Measurements from ENCODE around the gene DPPA3. TPM values are rescaled to one million over a fixed set of nuclear protein-coding genes. Genes with fewer than 3 reads are reported as not detected.
"Not testable (repeated sequence)": the region's sequence is repeated elsewhere in the genome, so short reads cannot be mapped to it uniquely, and the experiment has no call there.

The DPPA3 gene
- not detected for polyA plus RNA-seq (ENCODE audit: insufficient read length in 4 of 4)

DNA sequence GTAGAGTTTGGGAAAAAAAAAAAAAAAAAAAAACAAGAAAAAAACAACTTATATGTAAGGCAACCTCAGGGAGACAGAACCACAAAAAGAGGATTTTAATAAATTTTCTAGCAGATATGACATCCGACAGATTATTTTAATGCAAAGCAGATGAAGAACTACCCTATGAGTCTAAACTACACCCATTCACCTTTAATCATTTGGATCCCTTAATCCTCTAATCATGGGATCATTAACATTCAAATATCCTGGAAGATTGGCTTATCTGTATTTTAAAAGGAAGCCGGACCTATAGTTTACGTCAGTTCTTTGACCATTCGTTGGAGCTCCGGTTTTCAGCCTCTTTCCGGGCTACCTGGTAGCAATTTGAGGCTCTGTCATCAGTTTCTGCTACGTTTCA lies at the start of gene DPPA3:
Gene DPPA3, plus strand, starts transcription at position 301 of the 400 bp plus-strand sequence. CDS start 138 bp downstream, outside the sequence.
- DNase-seq (ENCODE audit: low read depth in 4 of 4, low spot score in 2 of 4), result no peak

DNA sequence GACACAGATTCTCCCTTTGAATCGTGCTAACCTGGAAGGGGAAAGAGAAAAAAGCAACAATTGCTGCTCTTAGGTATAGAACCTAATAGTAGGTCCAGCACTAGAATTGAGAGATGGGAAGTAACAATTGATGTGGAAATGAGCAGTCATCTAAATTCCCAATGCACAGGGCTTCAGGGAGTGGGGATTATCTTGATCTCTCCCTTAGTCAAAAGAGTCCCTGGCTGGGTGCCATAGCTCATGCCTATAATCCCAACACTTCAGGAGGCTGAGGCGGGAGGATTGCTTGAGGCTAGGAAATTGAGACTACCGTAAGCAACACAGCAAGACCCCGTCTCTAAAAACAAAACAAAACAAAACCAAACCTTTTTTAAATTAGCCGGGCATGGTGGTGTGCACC lies 49.5 kb upstream of the DPPA3 start:
- no peak for DNase-seq (ENCODE audit: low read depth in 4 of 4, low spot score in 2 of 4)

DNA sequence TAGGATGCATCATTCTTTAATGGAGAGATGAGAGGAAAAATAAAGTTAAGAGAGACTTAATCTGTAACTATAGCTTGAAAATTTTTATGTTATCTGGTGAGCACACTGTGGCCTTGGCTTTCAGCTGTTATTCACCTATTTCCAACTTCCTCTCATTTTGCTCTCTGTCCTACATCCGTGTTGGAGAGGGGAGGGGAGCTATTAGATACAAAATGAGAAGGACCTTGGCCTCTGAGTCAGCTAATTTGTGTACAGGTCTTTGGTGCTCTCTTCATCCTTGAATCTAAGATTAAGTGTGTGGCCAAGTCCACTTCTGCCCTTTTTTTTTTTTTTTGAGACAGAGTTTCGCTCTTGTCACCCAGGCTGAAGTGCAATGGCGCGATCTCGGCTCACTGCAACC lies 44.6 kb upstream of the DPPA3 start:
- DNase-seq (ENCODE audit: low read depth in 4 of 4, low spot score in 2 of 4), result no peak

DNA sequence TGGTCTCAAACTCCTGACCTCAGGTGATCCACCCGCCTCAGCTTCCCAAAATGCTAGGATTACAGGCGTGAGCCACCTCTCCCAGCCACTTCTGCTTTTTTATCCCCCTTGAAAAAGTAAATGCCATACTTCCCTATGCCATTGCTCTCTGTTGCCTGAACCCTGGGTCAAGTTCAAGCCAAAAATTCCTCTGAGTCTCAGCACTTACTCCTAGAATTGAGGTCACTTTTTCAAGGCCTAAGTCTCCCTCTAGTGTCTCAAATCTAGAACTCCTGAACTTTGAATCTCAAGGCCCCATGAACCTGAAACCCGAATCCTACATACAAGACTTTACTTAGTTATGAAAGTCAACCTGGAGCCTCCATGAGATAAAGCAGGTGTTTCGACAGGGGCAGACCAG lies 44.1 kb upstream of the DPPA3 start:
- no peak for DNase-seq (ENCODE audit: low read depth in 4 of 4, low spot score in 2 of 4)

DNA sequence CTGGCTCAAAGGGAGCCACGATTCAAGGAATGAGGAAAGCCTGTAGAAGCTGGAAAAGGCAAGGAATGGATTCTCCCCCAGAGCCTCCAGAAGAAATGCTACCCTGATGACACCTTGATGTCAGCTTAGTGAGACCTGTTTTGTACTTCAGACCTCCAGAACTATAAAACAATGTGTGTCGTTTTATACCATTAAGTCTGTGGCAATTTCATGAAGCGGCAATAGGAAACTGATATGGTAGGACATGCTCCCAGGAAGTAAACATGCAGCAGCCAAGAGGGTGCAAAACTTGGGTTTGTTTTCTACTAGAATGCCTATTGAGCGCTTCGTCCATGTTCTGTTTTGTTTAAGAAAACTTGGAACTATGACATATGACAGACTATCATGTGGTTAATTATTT lies 43.1 kb upstream of the DPPA3 start:
- no peak for DNase-seq (ENCODE audit: low read depth in 4 of 4, low spot score in 2 of 4)

DNA sequence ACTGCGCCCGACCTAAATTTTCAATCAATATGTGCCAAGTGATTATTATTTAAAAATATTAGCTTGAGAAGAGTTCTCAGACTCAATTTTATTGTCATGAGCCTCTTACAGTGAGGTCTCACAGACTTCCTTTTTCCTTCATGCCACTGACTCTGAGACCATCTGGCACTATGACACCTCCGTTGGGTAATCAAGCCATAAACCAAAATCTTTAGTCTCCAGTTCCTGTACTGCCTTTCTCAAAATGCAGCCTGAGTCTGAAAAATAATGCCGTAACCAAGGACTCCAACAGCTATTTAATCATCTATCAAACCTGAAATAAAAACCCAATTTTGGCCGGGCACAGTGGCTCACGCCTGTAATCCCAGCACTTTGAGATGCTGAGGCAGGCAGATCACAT lies 35.8 kb upstream of the DPPA3 start:
- not testable (repeated sequence) for DNase-seq (ENCODE audit: low read depth in 4 of 4, low spot score in 2 of 4)

DNA sequence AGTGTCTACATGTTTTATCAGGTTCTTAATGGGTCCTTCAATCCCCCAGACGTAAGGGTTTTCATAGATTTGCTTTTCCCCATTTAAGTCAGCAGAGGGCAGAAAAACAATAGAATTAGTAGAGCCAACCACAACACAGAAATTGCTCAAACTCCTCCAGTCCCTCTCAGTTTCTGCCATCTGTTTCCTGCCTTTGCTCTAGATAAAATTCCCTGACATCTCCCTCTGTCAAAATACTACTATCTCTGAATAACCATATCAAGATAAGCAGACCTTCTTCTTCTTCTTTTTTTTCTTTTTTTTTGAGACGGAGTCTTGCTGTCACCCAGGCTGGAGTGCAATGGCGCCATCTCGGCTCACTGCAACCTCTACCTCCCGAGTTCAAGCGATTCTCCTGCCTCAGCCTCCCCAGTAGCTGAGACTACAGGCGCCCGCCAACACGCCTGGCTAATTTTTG lies 33.8 kb upstream of the DPPA3 start:
- DNase-seq (ENCODE audit: low read depth in 4 of 4, low spot score in 2 of 4), result peak in 2 of 4 donors; percentile 18 to 46

DNA sequence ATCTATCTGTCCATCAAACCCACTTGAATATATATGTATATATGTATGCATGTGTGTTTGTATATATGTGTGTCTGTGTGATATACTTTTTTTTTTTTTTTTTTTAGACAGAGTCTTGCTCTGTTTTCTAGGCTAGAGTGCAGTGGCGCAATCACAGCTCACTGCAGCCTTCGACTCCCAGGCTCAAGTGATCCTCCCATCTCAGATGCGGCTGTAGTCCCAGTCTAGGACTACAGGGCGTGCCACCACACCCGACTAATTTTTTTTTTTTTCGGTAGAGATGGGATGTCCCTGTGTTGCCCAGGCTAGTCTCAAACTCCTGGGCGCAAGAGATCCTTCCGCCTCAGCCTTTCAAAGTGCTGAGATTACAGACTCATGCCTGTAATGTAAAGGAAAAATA lies 32.5 kb upstream of the DPPA3 start:
- no peak for DNase-seq (ENCODE audit: low read depth in 4 of 4, low spot score in 2 of 4)

DNA sequence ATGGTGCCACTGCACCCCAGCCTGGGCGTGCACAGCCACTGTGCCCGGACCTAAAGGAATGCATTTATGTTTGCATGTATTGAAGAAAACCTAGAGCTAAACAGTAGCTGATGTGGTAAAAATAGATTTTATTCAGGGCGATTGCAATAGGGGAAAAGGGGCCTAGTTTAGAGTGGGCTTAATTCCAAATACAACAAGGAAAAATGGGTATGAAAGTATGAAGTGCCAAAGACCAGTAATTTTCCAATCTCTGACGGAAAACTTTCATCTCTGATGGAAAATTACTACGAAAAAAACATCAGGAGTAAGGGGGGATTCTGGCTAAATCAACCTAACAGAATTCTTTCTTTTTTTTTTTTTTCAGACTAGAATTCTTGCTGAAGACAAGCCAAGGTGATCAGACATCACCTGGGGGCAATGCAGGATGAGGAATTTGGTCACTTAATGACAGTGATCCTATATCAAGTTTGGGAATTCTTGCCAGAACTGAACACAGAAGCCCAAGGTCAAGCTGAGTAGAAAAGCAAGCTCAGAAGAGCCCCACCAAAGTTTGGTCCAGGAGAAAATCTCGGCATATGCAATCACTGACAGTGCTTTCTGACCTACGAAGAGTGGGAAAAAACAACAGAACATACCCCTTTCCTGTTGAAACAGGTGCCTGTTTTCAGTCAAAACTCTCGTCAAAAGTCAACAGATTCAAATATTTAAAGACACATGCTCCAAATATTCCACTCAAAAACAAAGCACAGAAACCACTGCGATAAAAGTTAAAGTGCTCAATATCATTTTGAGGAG lies 31.8 kb upstream of the DPPA3 start:
- no peak for DNase-seq (ENCODE audit: low read depth in 4 of 4, low spot score in 2 of 4)

DNA sequence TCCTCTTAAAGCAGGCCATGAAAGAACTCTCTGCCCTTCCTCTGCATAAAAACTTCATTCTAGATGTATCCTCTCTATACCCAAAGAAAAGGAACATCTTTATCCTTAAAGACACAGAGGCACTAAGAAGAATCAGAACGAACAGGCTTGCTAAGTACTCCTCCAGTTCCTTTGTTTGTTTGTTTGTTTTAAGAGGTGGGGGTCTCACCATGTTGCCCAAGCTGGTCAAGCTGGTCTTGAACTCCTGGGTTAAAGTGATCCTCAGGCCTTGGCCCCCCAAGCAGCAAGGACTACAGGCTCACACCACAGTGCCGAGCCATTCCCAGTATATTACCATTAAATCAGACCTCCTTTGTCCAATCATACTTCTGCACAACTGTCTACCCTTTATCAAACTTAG lies 29.7 kb upstream of the DPPA3 start:
- DNase-seq (ENCODE audit: low read depth in 4 of 4, low spot score in 2 of 4), result no peak

DNA sequence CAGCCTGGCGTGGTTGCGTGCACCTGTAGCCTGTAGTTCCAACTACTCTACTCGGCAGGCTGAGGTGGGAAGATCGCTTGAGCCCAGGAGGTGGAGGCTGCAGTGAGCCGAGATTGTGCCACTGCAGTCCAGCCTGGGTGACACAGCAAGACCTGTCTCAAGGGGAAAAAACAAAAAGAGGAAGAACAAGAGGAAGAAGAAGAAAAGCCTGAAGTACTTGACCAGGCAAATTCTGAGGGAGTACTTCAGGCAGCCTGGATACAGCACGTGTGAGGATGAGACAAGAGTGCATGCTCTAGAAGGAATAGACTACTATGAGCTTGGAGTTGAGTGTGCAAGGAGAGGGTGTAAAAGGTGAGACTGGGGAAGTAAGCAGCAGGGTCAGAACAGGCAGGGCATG lies 17.4 kb upstream of the DPPA3 start:
- DNase-seq (ENCODE audit: low read depth in 4 of 4, low spot score in 2 of 4), result no peak

DNA sequence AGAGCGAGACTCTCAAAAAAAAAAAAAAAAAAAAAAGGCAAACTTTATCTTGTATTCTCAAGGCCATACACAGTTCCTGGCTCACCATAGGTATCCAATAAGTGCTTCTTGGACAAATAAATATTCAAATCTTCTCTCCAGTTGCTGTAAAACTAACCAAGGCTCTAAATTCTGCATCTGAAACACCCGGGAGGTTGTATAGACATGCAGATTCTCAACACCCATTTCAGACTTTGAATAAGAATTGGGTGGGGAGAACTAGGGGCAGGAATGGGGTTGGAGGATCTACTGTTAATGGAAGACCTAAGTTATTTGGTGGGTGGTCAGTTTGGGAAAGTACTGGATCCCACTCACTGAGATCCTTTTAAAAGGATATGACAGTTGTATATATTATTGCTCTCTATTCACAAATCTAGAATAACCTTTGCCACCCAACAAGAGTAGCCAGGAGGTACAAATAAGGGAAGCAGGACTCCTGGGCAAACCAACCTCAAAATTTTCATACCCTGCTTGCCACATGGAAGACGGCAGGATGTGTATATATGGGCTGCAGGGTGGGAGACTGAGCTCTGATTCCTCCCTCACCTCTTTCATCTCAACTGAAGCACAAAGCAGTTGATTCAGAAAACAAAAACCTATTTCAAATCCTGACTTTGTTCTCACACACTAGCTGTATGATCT lies 16.5 kb upstream of the DPPA3 start:
- DNase-seq (ENCODE audit: low read depth in 4 of 4, low spot score in 2 of 4), result no peak

DNA sequence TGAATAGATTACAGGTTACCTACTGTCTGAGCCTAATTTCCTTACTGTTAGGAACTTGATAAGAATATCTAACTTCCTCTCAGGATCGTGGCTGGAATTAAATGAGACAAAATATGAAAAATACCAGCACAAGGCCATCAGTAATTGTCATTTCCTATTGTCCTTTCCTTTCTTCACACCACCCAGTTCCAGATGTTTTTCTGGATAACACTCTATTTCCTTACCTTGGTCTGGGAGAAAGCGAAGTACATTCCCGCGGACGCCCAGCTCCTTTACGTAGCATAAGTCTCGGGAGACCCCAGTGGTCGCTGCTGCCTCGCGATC lies 16.0 kb upstream of the DPPA3 start:
- DNase-seq (ENCODE audit: low read depth in 4 of 4, low spot score in 2 of 4), result no peak

DNA sequence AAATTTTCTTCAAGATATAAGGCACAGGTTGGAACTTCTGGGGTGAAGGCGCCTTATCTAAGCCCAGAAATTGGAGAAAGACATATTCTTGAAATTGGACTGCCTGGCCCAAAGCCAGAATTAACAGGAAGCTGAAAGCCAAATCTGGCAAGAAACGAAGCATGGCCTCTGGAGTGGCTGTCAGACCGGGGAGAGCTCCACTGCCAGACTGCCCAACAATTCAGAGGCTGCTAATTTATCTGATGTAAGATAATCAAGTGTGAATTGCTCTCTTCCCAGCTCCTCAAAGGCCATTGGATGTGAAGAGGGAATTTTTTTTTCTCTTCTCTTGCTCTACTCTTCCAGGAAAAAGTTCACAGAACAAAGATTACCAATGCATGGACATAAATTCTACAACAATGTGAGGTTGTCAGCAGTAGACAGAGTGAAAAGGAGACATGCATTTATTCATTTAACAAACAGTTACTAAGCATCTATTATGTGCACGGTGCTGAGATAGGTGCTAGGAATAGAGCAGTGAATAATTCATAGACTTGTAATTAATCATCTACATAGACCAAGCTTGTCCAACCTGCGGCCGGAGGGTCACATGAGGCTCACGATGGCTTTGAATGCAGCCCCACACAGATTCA lies 15.6 kb upstream of the DPPA3 start, which contains the start of gene GDF3:
Gene GDF3, minus strand, starts transcription at position 210 of the 632 bp plus-strand sequence. Its CDS starts 47 bp downstream, at position 163.
- DNase-seq (ENCODE audit: low read depth in 4 of 4, low spot score in 2 of 4), result peak in 2 of 4 donors; percentile 5 to 17

DNA sequence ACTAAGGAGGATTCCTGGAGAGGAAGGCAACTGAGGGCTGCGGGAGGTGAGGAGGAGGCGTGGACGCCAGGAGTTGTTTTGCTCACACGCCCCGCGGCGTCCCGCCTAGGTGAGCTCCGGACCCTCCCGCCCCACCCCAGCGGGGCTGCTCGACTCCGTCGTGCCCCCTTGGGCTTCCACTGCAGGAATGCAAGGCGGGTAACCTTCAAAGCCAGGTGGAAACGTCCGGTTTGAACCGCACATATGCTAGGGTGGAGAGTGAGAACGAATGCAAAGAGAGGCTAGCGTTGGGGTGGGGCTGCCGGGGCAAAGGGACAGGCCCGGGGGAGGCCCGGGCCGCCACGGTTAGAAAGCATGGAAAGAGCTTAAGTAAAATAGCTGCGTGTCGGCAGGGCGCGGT lies 5.4 kb upstream of the DPPA3 start:
- no peak for DNase-seq (ENCODE audit: low read depth in 4 of 4, low spot score in 2 of 4)

DNA sequence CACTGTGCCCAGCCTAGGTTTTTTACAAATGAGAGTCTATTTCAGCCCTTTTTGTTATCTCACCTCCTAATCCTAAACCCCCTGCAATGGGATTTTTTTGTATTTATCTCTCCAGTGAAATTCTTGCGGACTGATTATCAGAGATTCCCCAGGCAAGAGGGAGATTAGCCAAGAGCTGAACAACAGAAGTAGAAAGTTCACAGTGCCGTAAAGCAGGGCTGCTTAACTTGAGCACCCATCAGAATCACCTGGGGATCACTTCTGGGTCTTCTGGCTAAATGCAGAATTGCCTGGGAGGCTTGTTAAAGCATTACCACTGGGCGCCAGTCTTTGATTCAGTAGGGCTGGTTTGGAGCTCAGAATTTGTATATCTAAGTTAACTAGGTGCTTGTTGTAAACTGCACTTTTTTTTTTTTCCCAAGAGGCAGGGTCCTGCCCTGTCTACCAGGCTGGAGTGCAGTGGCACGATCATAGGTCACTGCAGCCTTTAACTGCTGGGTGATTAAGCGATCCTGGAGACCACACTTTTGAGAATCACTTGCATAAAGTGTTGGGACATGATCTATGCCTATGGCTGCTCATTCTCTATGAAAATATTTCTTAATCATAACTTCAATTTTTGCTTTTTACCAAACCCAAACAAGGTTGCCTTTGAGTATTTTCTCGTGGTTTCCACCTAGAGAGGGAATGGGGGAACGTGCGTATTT lies 1.1 kb upstream of the DPPA3 start:
- DNase-seq (ENCODE audit: low read depth in 4 of 4, low spot score in 2 of 4), result no peak

DNA sequence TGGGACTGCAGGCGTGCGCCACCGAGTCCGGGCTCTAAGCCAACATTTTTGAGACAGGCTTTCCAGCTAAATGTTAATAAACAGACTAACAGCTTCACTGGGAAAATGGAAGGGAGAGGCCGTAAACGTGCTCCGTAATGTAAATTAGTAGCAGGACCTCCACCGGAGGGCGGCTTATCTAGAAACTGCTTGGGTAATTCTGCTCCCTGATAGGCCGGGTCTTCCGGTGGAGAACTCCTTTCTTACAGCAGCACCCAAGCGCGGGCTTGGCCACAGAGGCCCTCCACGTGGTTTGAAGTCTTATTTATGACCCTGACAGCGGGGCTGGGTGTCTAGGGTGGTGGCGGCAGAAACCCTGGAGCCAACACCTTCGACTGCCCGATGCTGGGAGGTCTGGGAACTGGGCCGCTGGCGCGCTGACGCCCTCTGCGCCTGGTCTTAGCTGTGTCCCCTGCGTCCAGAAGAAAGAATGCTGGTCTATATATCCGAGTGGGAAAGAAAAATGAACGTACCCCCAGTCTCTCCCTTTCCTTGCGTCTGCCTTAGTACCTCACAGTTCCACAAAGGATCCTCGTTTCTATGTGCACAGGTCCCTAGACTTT lies 1.7 kb downstream of the DPPA3 start:
- no peak for DNase-seq (ENCODE audit: low read depth in 4 of 4, low spot score in 2 of 4)

DNA sequence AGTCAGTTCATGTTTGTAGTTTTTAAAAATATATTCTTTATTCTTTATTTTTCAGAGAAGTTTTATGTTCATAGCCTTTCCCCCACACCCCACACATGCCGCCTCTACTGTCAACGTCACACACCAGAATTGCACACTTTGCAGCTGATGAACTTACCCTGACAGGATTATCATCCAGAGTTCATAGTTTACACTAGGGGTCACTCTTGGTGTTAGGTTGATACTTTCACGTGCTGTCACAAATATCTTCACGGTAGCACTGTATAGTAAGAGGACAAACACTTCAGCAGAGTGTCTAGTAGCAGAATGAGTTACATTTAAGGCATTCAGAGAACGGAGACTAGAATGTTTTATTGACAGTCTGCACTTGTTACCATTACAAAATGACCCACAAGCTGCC lies 5.1 kb downstream of the DPPA3 start:
- no peak for DNase-seq (ENCODE audit: low read depth in 4 of 4, low spot score in 2 of 4)

DNA sequence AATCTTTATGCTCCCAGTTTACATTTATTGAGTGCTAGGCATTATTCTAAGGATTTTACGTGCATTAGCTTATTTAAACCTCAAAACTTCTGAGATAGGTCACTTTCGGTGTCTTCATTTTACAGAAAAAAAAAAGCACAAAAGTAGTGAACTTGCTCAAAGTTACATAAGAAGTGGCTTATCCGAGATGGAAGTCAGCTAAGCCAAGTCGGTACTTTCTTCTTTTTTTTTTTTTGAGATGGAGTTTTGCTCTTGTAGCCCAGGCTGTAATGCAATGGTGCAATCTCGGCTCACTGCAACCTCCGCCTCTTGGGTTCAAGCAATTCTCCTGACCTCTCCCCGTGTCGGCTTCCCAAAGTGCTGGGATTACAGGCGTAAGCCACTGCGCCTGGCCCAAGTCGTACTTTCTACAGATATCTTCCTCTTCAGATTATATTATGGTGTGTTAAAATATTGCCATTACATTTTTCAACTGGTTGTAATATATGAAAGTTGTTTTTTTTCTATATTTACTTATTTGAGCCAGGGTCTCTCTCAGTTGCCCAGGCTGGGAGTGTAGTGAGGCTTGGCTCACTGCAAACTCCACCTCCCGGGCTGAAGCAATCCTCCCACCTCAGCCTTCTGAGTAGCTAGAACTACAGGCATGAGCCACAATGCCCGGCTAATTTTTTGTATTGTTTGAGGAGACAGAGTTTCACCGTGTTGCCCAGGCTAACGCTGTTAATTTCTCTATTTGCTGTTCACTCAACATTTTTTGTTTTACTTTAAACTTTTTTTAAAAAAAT lies 8.9 kb downstream of the DPPA3 start:
- DNase-seq (ENCODE audit: low read depth in 4 of 4, low spot score in 2 of 4), result no peak

DNA sequence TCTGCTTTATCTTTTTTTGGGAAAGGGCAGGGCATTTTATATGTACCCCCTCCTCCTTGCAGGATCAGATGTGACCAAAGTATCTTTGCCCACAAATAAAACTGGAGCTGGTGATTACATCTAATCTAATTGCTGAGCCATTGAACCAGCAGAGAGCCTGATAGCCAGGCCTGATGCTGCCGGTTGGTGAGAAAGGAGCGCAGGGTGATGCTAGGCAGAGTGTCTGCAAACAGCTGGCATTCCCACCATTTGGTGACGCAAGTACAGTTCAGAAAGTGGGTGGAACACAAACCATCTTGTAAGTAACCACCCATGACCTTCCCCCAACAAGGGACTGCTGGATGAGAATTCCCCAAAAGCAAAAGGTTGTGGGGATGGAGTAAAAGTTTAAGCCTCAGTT lies 12.7 kb downstream of the DPPA3 start:
- DNase-seq (ENCODE audit: low read depth in 4 of 4, low spot score in 2 of 4), result no peak

Measured in left renal cortex interstitium (tissue), 4 donors.